HUDEP-2 (cell line): ENCODE results near the gene LCMT2.

Experiments used
- DNase-seq, 76 experiments: peaks; one replicate each; lab custom pipeline; 2025; ENCODE audit not compliant: unreplicated experiment in 76 of 76; lab: John Stamatoyannopoulos, UW

The LCMT2 gene

DNA sequence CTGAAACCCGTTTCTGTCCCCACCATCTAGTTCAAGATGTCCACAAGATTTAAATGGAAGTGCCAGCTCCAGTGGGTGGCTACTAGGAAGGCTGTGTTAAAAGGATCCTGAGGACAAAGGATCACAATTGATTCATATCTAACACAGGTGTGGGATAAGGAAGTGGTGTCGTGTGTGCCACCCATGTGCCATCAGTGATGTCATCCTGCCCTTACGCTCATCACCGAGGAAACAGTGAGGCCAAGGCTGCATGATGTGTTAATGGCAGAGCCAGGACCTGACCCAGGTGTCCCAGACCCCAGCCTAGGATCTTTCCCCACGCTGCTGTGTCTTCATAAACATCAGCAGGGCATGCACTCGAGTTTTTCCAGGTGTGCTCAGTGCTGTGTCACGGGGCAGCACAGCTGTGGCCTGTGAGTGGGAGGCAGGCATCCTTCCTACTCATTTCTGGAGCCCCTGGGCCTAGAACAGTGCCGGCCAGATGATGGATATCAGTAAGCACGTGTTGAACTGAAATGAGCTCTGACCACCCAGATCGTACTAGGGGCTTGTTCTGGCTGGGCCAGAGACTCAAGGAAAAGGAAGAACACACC is 53.0 kb downstream of the LCMT2 start:
- no peak for DNase-seq

GRCh38 chr15:43276563-43277200 is 53.7 kb downstream of the LCMT2 start:
- DNase-seq: no peak

GRCh38 chr15:43275740-43276562 is 54.4 kb downstream of the LCMT2 start:
- no peak for DNase-seq

- DNase-seq: no peak
Observed at GRCh38 chr15:43274136-43274535, 56.2 kb downstream of the LCMT2 start.
